Nephron (organoid): ENCODE data around the gene MYO1H.

Experiments
- H3K27ac Mint-ChIP-seq, 3 experiments: 2 replicates each; pipeline ENCODE4 v1.8.0; 2020; ENCODE audit warnings: mixed read lengths in 3 of 3, mild to moderate bottlenecking in 2 of 3, moderate library complexity in 1 of 3
- H3K27me3 Mint-ChIP-seq: 2 replicates; pipeline ENCODE4 v1.8.0; 2021; ENCODE audit warnings: low read depth, mild to moderate bottlenecking, moderate library complexity, mixed read lengths
- H3K36me3 Mint-ChIP-seq: 2 replicates; pipeline ENCODE4 v1.8.0; 2020; ENCODE audit warnings: low read depth, mixed read lengths
- H3K4me1 Mint-ChIP-seq: 2 replicates; pipeline ENCODE4 v1.8.0; 2020; ENCODE audit warnings: mixed read lengths
- H3K4me3 Mint-ChIP-seq, 3 experiments: 2 replicates each; pipeline ENCODE4 v1.8.0; 2020; ENCODE audit warnings: mild to moderate bottlenecking in 3 of 3, mixed read lengths in 3 of 3, moderate library complexity in 2 of 3
- H3K9me3 Mint-ChIP-seq: 2 replicates; pipeline ENCODE4 v1.8.0; 2020; ENCODE audit warnings: mixed read lengths
- TF ChIP-seq, protein P1 (sequence below), 3 experiments: fragments of 200-600 bp; sonication (generic); IDR thresholded peaks; one replicate each; pipeline ENCODE4 v1.5.0; 2021; ENCODE audit warnings: antibody characterized with exemption in 3 of 3; ENCODE audit not compliant: unreplicated experiment in 3 of 3

MYO1H gene

DNA sequence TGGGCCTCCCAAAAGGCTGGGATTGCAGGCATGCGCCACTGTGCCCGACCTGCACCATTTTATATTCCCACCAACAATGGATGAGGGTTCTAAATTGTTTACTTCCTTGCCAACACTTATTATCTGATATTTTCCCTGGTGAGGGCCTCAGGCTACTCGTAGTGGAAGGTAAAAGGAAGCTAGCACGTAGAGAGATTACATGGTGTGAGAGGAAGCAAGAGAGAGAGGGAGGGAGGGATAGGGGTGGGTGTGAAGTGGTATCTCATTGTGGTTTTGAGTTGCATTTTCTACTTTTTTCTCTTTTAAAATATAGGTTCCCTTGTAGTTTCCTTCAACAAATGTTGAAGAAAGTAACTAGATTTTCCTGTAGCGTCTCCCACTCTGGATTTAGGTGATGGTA lies 30.9 kb downstream of the MYO1H start:
- no peak overlapping the region for H3K4me3 Mint-ChIP-seq
- peaks cover 14% of the 10 kb centered on the region for H3K27me3 Mint-ChIP-seq
- no peaks in the 10 kb centered on the region for H3K4me1 Mint-ChIP-seq
- TF ChIP-seq, protein P1, sequence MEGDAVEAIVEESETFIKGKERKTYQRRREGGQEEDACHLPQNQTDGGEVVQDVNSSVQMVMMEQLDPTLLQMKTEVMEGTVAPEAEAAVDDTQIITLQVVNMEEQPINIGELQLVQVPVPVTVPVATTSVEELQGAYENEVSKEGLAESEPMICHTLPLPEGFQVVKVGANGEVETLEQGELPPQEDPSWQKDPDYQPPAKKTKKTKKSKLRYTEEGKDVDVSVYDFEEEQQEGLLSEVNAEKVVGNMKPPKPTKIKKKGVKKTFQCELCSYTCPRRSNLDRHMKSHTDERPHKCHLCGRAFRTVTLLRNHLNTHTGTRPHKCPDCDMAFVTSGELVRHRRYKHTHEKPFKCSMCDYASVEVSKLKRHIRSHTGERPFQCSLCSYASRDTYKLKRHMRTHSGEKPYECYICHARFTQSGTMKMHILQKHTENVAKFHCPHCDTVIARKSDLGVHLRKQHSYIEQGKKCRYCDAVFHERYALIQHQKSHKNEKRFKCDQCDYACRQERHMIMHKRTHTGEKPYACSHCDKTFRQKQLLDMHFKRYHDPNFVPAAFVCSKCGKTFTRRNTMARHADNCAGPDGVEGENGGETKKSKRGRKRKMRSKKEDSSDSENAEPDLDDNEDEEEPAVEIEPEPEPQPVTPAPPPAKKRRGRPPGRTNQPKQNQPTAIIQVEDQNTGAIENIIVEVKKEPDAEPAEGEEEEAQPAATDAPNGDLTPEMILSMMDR (IDR thresholded peaks at IDR 0.05; ENCODE audit: unreplicated experiment in 3 of 3): no peak
- H3K27ac Mint-ChIP-seq: no peak overlapping the region
- H3K36me3 Mint-ChIP-seq: no peaks in the 10 kb centered on the region
- no peaks in the 10 kb centered on the region for H3K9me3 Mint-ChIP-seq

DNA sequence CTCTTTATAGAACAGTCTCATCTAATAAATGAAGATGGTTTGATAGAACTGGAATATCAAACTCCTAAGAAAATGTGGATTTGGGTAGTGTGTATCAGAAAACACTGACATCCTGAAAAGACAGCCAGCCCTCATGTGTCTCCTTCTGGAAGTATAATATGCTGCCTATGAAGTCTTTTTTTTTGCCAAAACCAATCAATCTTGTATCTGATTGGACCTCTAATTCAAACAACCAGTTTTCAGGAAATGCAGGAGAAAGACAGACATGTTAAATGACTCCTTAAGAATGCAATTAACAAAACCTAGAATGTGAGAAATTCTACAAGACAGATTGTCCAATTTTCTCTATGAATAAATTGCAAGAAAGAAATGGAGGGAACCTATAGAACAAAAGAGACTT lies 34.3 kb downstream of the MYO1H start:
- no peaks in the 10 kb centered on the region for H3K9me3 Mint-ChIP-seq
- TF ChIP-seq, protein P1 (IDR thresholded peaks at IDR 0.05; ENCODE audit: unreplicated experiment in 3 of 3): no peak

DNA sequence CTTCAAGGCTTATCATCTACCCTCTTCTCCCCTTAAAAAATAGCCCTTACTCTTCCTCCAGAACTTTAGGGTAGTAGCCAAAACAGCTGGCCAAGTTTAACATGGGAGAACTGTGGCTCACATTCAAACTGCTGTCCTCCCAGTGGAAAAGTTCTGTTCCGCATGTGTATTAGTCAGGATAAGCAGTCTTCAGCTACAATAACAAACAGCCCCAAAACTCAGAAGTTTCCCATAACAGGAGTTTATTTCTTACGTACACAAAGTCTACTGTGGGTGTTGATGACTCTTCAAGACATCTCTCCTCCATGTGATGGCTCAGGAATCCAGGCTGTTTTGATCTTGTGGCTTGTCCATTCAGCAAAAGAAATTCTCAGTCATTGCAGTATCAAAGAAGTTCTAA lies 35.5 kb downstream of the MYO1H start:
- H3K27ac Mint-ChIP-seq: no peak overlapping the region
- no peak overlapping the region for H3K4me3 Mint-ChIP-seq
- TF ChIP-seq, protein P1 (IDR thresholded peaks at IDR 0.05; ENCODE audit: unreplicated experiment in 3 of 3): no peak
- H3K4me1 Mint-ChIP-seq: peaks cover 16% of the 10 kb centered on the region
- H3K27me3 Mint-ChIP-seq: peaks cover 14% of the 10 kb centered on the region
- H3K9me3 Mint-ChIP-seq: no peaks in the 10 kb centered on the region
- H3K36me3 Mint-ChIP-seq: no peaks in the 10 kb centered on the region

More for the DNA sequence above, 34.3 kb downstream of the MYO1H start:
- peaks cover 16% of the 10 kb centered on the region for H3K4me1 Mint-ChIP-seq
- H3K4me3 Mint-ChIP-seq: no peak overlapping the region
- H3K27ac Mint-ChIP-seq: no peak overlapping the region
- H3K36me3 Mint-ChIP-seq: no peaks in the 10 kb centered on the region
- peaks cover 14% of the 10 kb centered on the region for H3K27me3 Mint-ChIP-seq

DNA sequence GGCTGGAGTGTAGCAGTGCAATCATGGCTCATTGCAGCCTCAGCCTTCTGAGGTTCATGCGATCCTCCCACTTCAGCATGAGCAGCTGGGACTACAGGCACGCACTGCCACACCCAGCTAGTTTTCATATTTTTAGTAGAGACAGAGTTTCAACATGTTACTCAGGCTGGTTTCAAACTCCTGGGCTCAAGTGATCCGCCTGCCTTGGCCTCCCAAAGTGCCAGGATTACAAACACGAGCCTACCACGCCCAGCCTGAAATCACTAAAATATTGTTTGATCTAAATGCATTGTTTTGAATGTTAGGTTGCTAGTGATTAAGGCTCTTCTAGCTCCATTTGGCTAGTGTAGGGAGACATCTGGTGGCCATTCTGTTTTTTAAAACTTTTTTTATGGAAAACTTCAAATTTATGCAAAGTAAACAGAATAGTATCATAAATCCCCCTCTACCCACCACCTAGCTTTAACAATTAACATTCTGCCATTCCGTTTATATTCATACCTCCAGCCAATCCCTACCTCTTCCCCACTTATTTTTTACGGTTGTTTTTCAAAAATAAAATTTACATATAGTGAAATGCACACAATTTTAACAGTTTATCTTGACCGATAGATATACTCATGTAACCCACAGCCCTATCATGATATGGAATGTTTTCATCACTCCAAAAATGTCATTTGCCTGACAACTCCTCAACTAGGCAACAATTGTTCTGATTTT lies 37.8 kb downstream of the MYO1H start:
- no peaks in the 10 kb centered on the region for H3K36me3 Mint-ChIP-seq
- no peak overlapping the region for H3K4me3 Mint-ChIP-seq
- peaks cover 16% of the 10 kb centered on the region for H3K4me1 Mint-ChIP-seq
- H3K27me3 Mint-ChIP-seq: peaks cover 14% of the 10 kb centered on the region
- TF ChIP-seq, protein P1 (IDR thresholded peaks at IDR 0.05; ENCODE audit: unreplicated experiment in 3 of 3): peak; percentile 50 to 71 (median 55)
- no peaks in the 10 kb centered on the region for H3K9me3 Mint-ChIP-seq
- peak overlapping the region in 1 of 3 experiments; percentile 36 for H3K27ac Mint-ChIP-seq

DNA sequence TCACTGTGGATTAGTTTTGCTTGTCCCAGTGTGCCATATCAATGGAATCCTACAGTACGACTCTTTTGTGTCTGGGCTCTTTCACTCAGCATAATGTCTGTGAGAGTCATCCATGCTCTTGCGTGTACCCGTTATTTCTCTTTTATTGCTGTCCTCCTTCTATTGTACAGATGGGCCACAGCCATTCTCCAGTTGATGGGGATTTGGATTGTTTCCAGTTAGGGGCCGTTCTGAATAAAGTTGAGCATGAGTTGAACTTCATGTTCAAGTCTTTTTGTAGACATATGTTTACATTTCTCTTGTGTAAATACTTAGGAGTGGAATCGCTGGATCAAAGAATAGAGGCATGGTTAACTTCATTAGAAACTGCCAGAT lies 38.3 kb downstream of the MYO1H start:
- Mint-ChIP-seq H3K4me1 (peaks cover 16% of the 10 kb centered on the region), H3K9me3 (no peaks in the 10 kb centered on the region), H3K4me3 (no peak overlapping the region), H3K27ac (no peak overlapping the region), H3K36me3 (no peaks in the 10 kb centered on the region), H3K27me3 (peaks cover 14% of the 10 kb centered on the region)
- TF ChIP-seq, protein P1 (IDR thresholded peaks at IDR 0.05; ENCODE audit: unreplicated experiment in 3 of 3): no peak
